H1 (cell line): ENCODE results near the gene PID1.

Experiments used
- BACH1 ChIP-seq: IDR thresholded peaks from 2 replicates; pipeline ENCODE4 v1.6.1; 2012; ENCODE audit warnings: low read length, improper control_type of control experiment
- CEBPB ChIP-seq: IDR thresholded peaks from 2 replicates; pipeline ENCODE4 v1.6.1; 2012; ENCODE audit warnings: low read depth, low read length
- CTCF ChIP-seq, 3 experiments: IDR thresholded peaks; 1 replicate in 2 of 3; 2 replicates in 1 of 3; pipeline versions ENCODE4 v1.5.1 to v1.6.1; 2011; ENCODE audit warnings: low read length in 3 of 3, mild to moderate bottlenecking in 3 of 3, inconsistent platforms in 2 of 3, low read depth in 1 of 3, moderate library complexity in 1 of 3; ENCODE audit not compliant: insufficient read depth in 1 of 3; ENCODE audit errors: control extremely low read depth in 1 of 3
- EZH2 ChIP-seq: fragments of 200-600 bp; sonication (generic); IDR thresholded peaks from 2 replicates; pipeline ENCODE4 v1.7.1; 2012; ENCODE audit warnings: low read depth, mild to moderate bottlenecking, moderate library complexity, low read length, inconsistent platforms; ENCODE audit not compliant: severe bottlenecking
- FOSL1 ChIP-seq: IDR thresholded peaks from 2 replicates; pipeline ENCODE4 v1.6.1; 2011; ENCODE audit warnings: mild to moderate bottlenecking, low read depth, low read length, moderate library complexity; ENCODE audit not compliant: insufficient read depth
- KDM1A ChIP-seq: fragments of 200-600, 300-600 bp; sonication (generic); IDR thresholded peaks from 2 replicates; pipeline ENCODE4 v1.7.1; 2016; ENCODE audit warnings: mild to moderate bottlenecking, low read length, borderline replicate concordance
- KDM5A ChIP-seq: fragments of 200-600 bp; IDR thresholded peaks from 2 replicates; pipeline ENCODE4 v1.7.1; 2012; ENCODE audit warnings: mild to moderate bottlenecking, low read length, inconsistent platforms, mixed read lengths
- POLR2A ChIP-seq, 2 experiments: IDR thresholded peaks; 1 replicate in 1 of 2; 2 replicates in 1 of 2; pipeline ENCODE4 v1.6.1; 2011; ENCODE audit warnings: low read depth in 2 of 2, low read length in 2 of 2, mild to moderate bottlenecking in 2 of 2; ENCODE audit errors: control extremely low read depth in 1 of 2
- POLR2AphosphoS5 ChIP-seq: IDR thresholded peaks from 2 replicates; pipeline ENCODE4 v1.6.1; 2011; ENCODE audit warnings: low read depth, low read length
- SP2 ChIP-seq: IDR thresholded peaks from 2 replicates; pipeline ENCODE4 v1.6.1; 2012; ENCODE audit warnings: mild to moderate bottlenecking, low read length, inconsistent platforms
- SP4 ChIP-seq: IDR thresholded peaks from 2 replicates; pipeline ENCODE4 v1.6.1; 2012; ENCODE audit warnings: low read length, inconsistent platforms
- TF ChIP-seq, protein P1 (sequence below): IDR thresholded peaks from 2 replicates; pipeline ENCODE4 v1.6.1; 2012; ENCODE audit warnings: inconsistent platforms

- TF ChIP-seq POLR2AphosphoS5 (no peak), KDM1A (no peak), EZH2 (no peak), CEBPB (no peak), CTCF (IDR thresholded peaks at IDR 0.05; ENCODE audit: control extremely low read depth in 1 of 3, insufficient read depth in 1 of 3, low read depth in 1 of 3, low read length in 3 of 3) (no peak), BACH1 (no peak), POLR2A (IDR thresholded peaks at IDR 0.05; ENCODE audit: control extremely low read depth in 1 of 2, low read depth in 2 of 2, low read length in 2 of 2) (no peak), SP2 (no peak), KDM5A (no peak), FOSL1 (no peak), SP4 (no peak)
- TF ChIP-seq, protein P1, sequence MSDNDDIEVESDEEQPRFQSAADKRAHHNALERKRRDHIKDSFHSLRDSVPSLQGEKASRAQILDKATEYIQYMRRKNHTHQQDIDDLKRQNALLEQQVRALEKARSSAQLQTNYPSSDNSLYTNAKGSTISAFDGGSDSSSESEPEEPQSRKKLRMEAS: no peak
Measured at GRCh38 chr2:229230911-229231310, 40.2 kb downstream of the PID1 start.
